Neural progenitor cell (in vitro differentiated cells): ENCODE measurements around the gene MAP1LC3B2. TPM values are rescaled to one million over a fixed set of nuclear protein-coding genes. Genes with fewer than 3 reads are reported as not detected.

Source experiments
- DNase-seq: peaks from one replicate; pipeline ENCODE4 v3.0.0-alpha.2; 2016; ENCODE audit warnings: low spot score
- H2AFZ ChIP-seq: fragments of 200-600 bp; sonication (generic); replicated peaks from 2 replicates; pipeline ENCODE4 v1.6.1; 2016; ENCODE audit warnings: antibody characterized with exemption
- H3F3A ChIP-seq: fragments of 200-600 bp; sonication (generic); 2 replicates; pipeline ENCODE4 v1.6.1; 2016; ENCODE audit warnings: antibody characterized with exemption, low read depth
- H3K27ac ChIP-seq: fragments of 200-600 bp; sonication (generic); 2 replicates; pipeline ENCODE4 v1.5.1; 2016; ENCODE audit warnings: mild to moderate bottlenecking
- H3K27me3 ChIP-seq: fragments of 200-600 bp; sonication (generic); 2 replicates; pipeline ENCODE4 v1.6.1; 2016; ENCODE audit warnings: mild to moderate bottlenecking, moderate library complexity
- H3K36me3 ChIP-seq: fragments of 200-600 bp; sonication (generic); 2 replicates; pipeline ENCODE4 v1.5.1; 2016
- H3K4me1 ChIP-seq: fragments of 200-600 bp; sonication (generic); 2 replicates; pipeline ENCODE4 v1.6.1; 2016; ENCODE audit warnings: mixed run types
- H3K4me2 ChIP-seq: fragments of 200-600 bp; sonication (generic); 2 replicates; pipeline ENCODE4 v1.6.1; 2016
- H3K4me3 ChIP-seq: fragments of 200-600 bp; sonication (generic); 2 replicates; pipeline ENCODE4 v1.5.1; 2016
- H3K79me2 ChIP-seq: fragments of 200-600 bp; sonication (generic); 2 replicates; pipeline ENCODE4 v1.6.1; 2016; ENCODE audit warnings: low read depth
- H3K9ac ChIP-seq: fragments of 200-600 bp; sonication (generic); 2 replicates; pipeline ENCODE4 v1.6.1; 2016
- H3K9me3 ChIP-seq: fragments of 200-600 bp; sonication (generic); 2 replicates; pipeline ENCODE4 v1.5.1; 2016; ENCODE audit warnings: low read depth
- H4K20me1 ChIP-seq: fragments of 200-600 bp; sonication (generic); 2 replicates; pipeline ENCODE4 v1.6.1; 2016; ENCODE audit warnings: low read depth
- H3K27ac Mint-ChIP-seq: 3 replicates; pipeline ENCODE4 v1.8.0; 2021; ENCODE audit warnings: mixed read lengths
- H3K27me3 Mint-ChIP-seq: 2 replicates; pipeline ENCODE4 v1.8.0; 2022; ENCODE audit warnings: low read depth, mild to moderate bottlenecking, inconsistent platforms, moderate library complexity, mixed read lengths; ENCODE audit not compliant: insufficient read depth
- H3K36me3 Mint-ChIP-seq: 3 replicates; pipeline ENCODE4 v1.8.0; 2021; ENCODE audit warnings: mixed read lengths
- H3K4me1 Mint-ChIP-seq: 3 replicates; pipeline ENCODE4 v1.8.0; 2021; ENCODE audit warnings: mixed read lengths
- H3K4me3 Mint-ChIP-seq: 3 replicates; pipeline ENCODE4 v1.8.0; 2021; ENCODE audit warnings: mild to moderate bottlenecking, moderate library complexity, mixed read lengths
- H3K9me3 Mint-ChIP-seq: 3 replicates; pipeline ENCODE4 v1.8.0; 2020; ENCODE audit warnings: mixed read lengths
- CTCF ChIP-seq: fragments of 200-600 bp; sonication (generic); IDR thresholded peaks from 2 replicates; pipeline ENCODE4 v1.5.1; 2017; ENCODE audit warnings: antibody characterized with exemption, mild to moderate bottlenecking
- EZH2 ChIP-seq: fragments of 200-600 bp; sonication (generic); IDR thresholded peaks from 2 replicates; pipeline ENCODE4 v1.6.1; 2017; ENCODE audit warnings: antibody characterized with exemption, mild to moderate bottlenecking, moderate library complexity
- EZH2phosphoT487 ChIP-seq: fragments of 200-600 bp; sonication (generic); IDR thresholded peaks from 2 replicates; pipeline ENCODE4 v1.6.1; 2017; ENCODE audit warnings: antibody characterized with exemption
- total RNA-seq: library from RNA; depleted of rRNA; stranded (reverse); fragments of >200 nt; gene quantifications from 2 replicates; pipeline ENCODE4 v1.2.3, GENCODE V29; 2015; ENCODE audit warnings: low replicate concordance

The MAP1LC3B2 gene
- total RNA-seq, 1 donor from 2014 or later, result 0.39 TPM

- Mint-ChIP-seq H3K27me3 (peaks cover 2% of the 10 kb centered on the region), H3K36me3 (no peaks in the 10 kb centered on the region)
- no peaks in the 10 kb centered on the region for H4K20me1 ChIP-seq
These were observed 30.4 kb downstream of the MAP1LC3B2 start for GRCh38 chr12:116589581-116589980.

GRCh38 chr12:116590561-116590960, 31.4 kb downstream of the MAP1LC3B2 start:
- Mint-ChIP-seq H3K36me3 (no peaks in the 10 kb centered on the region), H3K4me3 (no peak overlapping the region), H3K27me3 (peaks cover 2% of the 10 kb centered on the region), H3K27ac (no peak overlapping the region), H3K4me1 (peaks cover 9% of the 10 kb centered on the region), H3K9me3 (peaks cover 2% of the 10 kb centered on the region)
- no peak overlapping the region for H3K4me2 ChIP-seq
- H3K36me3 ChIP-seq, result no peaks in the 10 kb centered on the region
- no peaks in the 10 kb centered on the region for H4K20me1 ChIP-seq
- no peaks in the 10 kb centered on the region for H3K79me2 ChIP-seq
- no peaks in the 10 kb centered on the region for H3K27me3 ChIP-seq
- no peak for DNase-seq
- TF ChIP-seq EZH2 (no peak), EZH2phosphoT487 (no peak), CTCF (no peak)
- H2AFZ ChIP-seq, result no peak overlapping the region
- peaks cover 5% of the 10 kb centered on the region for H3K4me1 ChIP-seq
- H3K9ac ChIP-seq, result no peak overlapping the region
- H3K4me3 ChIP-seq, result no peak overlapping the region
- no peaks in the 10 kb centered on the region for H3K9me3 ChIP-seq
- H3F3A ChIP-seq, result no peaks in the 10 kb centered on the region
- no peak overlapping the region for H3K27ac ChIP-seq

More at GRCh38 chr12:116589581-116589980, 30.4 kb downstream of the MAP1LC3B2 start:
- Histone ChIP-seq H3K9me3 (no peaks in the 10 kb centered on the region), H2AFZ (no peak overlapping the region), H3K27me3 (no peaks in the 10 kb centered on the region), H3K4me3 (no peak overlapping the region), H3K9ac (no peak overlapping the region), H3K36me3 (no peaks in the 10 kb centered on the region), H3K79me2 (no peaks in the 10 kb centered on the region), H3K4me1 (peaks cover 5% of the 10 kb centered on the region), H3F3A (no peaks in the 10 kb centered on the region), H3K27ac (no peak overlapping the region), H3K4me2 (no peak overlapping the region)
- no peak for DNase-seq
- TF ChIP-seq CTCF (no peak), EZH2phosphoT487 (no peak), EZH2 (no peak)
- Mint-ChIP-seq H3K4me1 (peaks cover 9% of the 10 kb centered on the region), H3K4me3 (no peak overlapping the region), H3K9me3 (peaks cover 2% of the 10 kb centered on the region), H3K27ac (no peak overlapping the region)

- Histone ChIP-seq H4K20me1 (no peaks in the 10 kb centered on the region), H3K27ac (no peak overlapping the region), H3K4me3 (no peak overlapping the region), H3K4me1 (peaks cover 5% of the 10 kb centered on the region), H2AFZ (peak overlapping the region; percentile 12), H3F3A (no peaks in the 10 kb centered on the region), H3K79me2 (no peaks in the 10 kb centered on the region), H3K27me3 (no peaks in the 10 kb centered on the region), H3K36me3 (no peaks in the 10 kb centered on the region), H3K9ac (no peak overlapping the region), H3K4me2 (no peak overlapping the region), H3K9me3 (no peaks in the 10 kb centered on the region)
- peaks cover 7% of the 10 kb centered on the region for H3K4me1 Mint-ChIP-seq
- no peak for TF ChIP-seq CTCF
- no peak overlapping the region for H3K4me3 Mint-ChIP-seq
- H3K27ac Mint-ChIP-seq, result peak overlapping the region; percentile 86
- H3K9me3 Mint-ChIP-seq, result peaks cover 2% of the 10 kb centered on the region
- H3K36me3 Mint-ChIP-seq, result no peaks in the 10 kb centered on the region
- H3K27me3 Mint-ChIP-seq, result no peaks in the 10 kb centered on the region
- DNase-seq, result no peak
These were observed 32.9 kb downstream of the MAP1LC3B2 start for GRCh38 chr12:116591855-116592637.
